NCI-H460 (cell line): ENCODE data around the gene UBE2E2. TPM values are rescaled to one million over a fixed set of nuclear protein-coding genes. Genes with fewer than 3 reads are reported as not detected.
"Not testable (repeated sequence)": the region's sequence is repeated elsewhere in the genome, so short reads cannot be mapped to it uniquely, and the experiment has no call there.

Source experiments
- DNase-seq: peaks from one replicate; pipeline ENCODE4 v3.0.0-alpha.2; 2016; ENCODE audit warnings: low read depth; ENCODE audit errors: extremely low read depth
- polyA plus RNA-seq: library from polyadenylated mRNA; depleted of rRNA; stranded (reverse); fragments of >200 nt; gene quantifications from 2 replicates; pipeline ENCODE4 v1.2.3, GENCODE V29; 2014; cell fraction: nucleus; rRNA removed
- total RNA-seq: library from RNA; depleted of rRNA; stranded (reverse); fragments of >200 nt; shearing (Covaris generic); gene quantifications from 2 replicates; pipeline ENCODE4 v1.2.3, GENCODE V29; 2014; rRNA removed

Gene UBE2E2
- 27.4 and 35.5 TPM in 2 replicates for total RNA-seq
- 9.5 and 14.3 TPM in 2 replicates for polyA plus RNA-seq

DNA sequence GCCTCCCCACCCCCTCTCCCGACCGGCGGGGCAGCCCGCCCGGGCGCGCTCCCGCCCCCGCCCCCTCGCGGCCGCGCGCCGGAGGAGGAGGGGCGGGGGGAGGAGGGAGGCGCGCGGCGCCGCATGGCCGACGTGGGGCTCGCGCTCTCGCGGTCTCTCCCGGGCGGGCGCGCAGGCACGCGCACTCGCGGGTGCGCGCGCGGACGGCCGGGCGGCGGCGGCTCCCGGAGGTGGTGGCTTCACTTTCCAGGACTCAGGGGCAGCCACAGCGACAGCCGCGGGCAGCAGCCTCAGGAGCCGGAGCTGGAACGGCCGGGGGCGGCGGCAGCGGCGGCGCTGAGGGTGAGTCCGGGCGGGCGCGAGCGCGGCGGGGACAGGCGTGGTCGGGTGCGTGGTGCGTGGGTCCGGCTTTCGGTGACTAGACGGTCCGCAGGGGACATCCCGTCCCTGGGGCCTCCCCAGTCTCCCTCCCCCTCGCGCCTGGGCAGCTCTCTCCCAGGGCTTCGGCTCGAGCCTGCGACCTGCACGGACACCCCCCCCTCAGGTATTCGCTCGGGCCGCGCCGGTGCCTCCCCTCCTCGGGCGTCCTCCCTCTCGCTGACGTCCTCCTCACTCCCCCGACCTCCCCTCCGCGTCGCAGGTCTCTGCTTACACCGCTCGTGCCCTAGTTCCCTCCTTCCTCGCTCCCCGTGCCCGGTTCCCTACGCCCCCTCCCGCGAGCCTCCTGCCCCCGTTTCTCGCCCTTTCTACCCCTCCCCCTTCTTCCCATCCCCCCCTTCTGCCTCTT lies at the start of gene UBE2E2:
UBE2E2 (plus strand) TSS at position 407 of the 787 bp plus-strand sequence.
- peak; percentile 50 for DNase-seq

DNA sequence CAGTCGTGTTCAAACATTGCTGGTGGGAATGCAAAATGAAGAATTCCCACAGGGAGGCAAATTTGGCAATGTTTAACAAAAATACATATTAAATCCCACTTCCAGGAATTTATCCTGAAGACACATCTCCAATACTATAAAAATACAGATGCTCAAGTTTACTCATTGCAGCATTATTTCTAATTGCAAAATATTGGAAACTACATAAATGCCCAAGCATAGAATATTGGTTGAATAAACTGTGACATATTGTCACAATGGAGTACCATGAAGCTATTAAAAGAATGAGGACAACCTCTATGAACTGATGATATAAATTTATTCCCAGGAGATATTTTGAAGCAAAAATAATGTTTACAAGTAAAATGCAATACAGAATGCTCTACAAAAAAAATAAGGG lies 49.7 kb upstream of the UBE2E2 start:
- DNase-seq, result no peak

GRCh38 chr3:23157331-23157730 lies 45.8 kb upstream of the UBE2E2 start:
- no peak for DNase-seq

GRCh38 chr3:23159929-23160328 lies 43.2 kb upstream of the UBE2E2 start:
- DNase-seq, result no peak

DNA sequence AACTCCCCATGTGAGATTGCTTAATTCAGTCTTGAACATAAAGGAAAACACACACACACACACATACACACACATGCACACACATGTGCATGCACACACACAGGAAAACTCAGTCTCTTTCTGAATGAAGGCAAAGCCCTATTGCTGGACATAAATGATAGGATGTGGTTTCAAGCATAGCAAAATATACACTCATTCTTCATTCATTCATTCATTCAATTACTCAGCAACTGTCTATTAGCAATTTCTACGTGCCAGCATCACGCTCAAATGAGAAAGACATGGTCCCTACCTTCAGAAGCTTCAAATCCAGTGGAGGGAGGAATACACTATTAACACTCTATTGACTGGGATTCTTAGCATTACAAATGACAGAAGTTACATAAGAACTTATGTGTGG lies 41.8 kb upstream of the UBE2E2 start:
- DNase-seq, result no peak

DNA sequence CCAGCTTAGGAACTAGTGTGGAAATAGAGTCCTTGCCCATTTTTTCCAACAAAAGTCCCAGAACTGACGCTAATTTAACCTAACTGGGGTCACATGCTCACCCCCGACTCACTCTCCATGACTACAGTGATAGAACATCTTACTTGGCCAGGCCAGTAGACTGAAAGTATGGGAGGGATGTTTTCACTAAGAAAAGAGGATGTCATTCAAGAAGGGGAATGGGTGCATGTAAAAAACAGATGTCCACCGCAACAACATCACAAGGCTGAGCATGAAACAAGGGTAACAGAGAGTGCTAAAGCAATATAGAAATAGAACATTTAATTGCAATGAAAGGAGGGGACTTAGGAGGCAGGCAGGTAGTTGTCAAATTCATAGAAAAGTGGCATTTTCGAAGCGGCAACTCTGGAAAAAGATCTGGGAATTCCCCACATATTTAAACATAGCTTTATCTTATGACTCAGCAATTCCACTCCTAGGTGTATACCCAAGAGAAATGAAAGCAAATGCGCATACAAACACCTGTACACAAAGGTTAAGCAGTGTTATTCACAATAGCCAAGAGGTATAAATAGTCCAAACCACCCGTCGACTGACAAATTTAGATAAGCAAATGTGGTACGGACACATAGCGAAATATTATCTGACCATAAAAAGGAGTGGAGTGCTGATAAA lies 41.1 kb upstream of the UBE2E2 start:
- no peak for DNase-seq

GRCh38 chr3:23162934-23163333 lies 40.2 kb upstream of the UBE2E2 start:
- DNase-seq, result no peak

GRCh38 chr3:23164746-23165145 lies 38.4 kb upstream of the UBE2E2 start:
- DNase-seq, result no peak

GRCh38 chr3:23165571-23165970 lies 37.6 kb upstream of the UBE2E2 start:
- DNase-seq, result no peak

DNA sequence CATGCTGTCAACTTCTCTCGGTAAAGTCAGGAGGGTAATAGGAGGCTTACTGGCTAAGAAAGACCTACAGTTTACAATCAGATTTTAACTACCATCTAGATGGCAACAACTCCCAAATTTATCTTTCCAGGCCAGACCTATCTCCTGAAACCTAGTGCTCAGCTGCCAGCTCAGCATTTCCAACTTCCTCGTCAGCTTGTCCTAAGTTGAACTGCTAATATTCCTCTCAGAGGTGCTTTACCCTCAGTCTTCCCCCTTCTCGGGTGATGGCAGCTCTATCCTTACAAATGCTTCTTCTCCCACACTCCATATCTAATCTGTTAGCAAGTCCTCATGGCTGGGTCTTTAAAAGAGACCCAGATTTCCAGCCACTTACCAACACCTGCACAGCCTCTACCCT lies 36.9 kb upstream of the UBE2E2 start:
- no peak for DNase-seq

DNA sequence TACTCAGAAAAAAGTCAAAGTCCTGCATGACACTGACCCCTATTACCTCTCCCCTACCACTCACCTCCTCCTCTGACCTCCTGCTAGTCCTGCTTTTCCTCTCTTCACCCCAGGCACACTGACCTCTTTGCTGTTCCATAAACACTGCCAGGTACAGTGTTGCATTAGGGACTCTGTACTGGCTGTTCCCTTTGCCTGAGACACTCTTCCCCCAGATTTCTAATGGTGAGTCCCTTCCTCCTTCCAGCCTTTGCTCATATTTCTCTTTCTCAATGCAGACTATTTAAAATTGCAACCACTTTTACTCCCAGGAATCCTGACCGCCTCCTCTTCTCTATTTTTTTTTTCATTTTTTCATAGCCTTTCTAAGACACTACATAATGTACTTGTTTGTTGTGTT lies 36.3 kb upstream of the UBE2E2 start:
- DNase-seq, result no peak

GRCh38 chr3:23169551-23169950 lies 33.6 kb upstream of the UBE2E2 start:
- DNase-seq, result no peak

GRCh38 chr3:23170291-23170690 lies 32.8 kb upstream of the UBE2E2 start:
- no peak for DNase-seq

- DNase-seq, result no peak
Observed at GRCh38 chr3:23172059-23172458, 31.1 kb upstream of the UBE2E2 start.

DNA sequence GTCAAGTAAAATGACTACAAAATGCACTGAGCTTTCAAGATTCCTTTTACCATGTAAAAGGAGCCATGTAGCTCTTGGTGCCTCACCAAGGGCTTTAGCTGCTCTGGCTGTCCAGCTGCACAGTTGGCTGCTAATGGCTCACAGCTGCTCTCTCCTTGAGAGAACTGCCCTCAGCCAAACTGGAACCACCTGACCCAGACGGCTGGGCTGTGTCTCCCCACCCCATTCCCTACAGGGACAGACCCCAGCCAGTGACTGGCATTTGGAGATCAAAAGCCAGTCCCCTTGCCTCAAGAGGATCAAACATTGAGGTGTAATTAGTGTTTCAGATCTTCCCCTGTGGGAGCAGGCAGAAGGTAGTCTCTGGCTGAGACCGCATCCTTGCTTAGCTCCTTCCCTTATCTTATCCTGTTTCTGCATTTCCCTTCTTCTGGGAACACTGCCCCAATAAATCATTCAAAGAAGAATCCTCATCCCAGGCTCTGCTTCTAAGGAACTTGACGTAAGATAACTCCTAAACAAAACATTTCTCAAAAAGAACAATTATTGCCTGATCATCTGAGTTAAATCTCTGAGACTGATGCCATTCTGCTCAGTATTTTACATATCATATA lies 28.6 kb upstream of the UBE2E2 start:
- no peak for DNase-seq

- no peak for DNase-seq
Observed at GRCh38 chr3:23175341-23176083, 27.6 kb upstream of the UBE2E2 start.

GRCh38 chr3:23176839-23177238 lies 26.3 kb upstream of the UBE2E2 start:
- DNase-seq, result not testable (repeated sequence)

DNA sequence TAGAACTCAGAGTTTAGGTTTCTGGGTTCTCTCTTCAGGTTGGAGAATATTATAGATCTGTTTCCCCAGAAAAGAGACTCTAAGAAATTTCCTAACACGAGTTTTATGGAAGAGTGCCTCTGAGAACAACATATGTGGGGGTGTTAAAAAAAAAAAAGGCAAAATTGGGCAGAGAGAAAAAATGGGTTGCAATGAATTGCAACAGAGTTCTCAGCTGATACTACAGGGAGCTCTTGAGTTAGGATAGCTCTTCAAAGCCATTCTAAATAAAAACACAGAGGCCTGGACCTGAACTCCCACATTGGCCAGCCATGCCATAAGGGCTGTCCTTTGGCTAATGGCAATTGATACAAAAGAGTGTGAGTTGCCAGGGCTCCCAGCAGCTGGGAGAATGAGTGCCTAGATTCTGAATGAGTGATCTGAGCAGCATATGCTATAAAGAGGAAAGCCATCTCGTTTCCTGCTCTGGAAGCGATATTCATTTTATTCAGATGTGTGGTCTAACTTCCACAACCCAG lies 20.1 kb upstream of the UBE2E2 start:
- DNase-seq, result no peak

GRCh38 chr3:23183731-23184130 lies 19.4 kb upstream of the UBE2E2 start:
- DNase-seq, result peak; percentile 55

- no peak for DNase-seq
Observed at GRCh38 chr3:23185861-23186260, 17.3 kb upstream of the UBE2E2 start.

DNA sequence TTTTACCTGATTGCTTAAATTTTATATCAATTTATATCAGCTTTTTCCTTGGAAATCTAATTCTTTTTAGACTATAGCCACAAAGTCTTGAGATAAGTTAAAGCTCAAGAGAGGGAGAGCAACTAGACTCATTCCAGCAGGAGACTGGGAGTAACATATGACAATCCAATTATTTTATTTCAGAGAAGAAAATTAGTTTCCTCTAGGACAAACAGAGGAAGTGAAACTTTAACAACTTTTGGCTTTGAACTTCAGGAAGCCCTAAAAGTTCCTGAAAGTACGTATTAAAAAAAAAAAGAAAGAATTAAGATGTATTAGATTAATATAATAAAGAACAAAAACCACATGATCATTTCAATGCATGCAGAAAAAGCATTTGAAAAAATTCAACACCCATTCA lies 13.9 kb upstream of the UBE2E2 start:
- DNase-seq, result no peak
